ENCODE results near the gene LYSMD2.
A peak's percentile ranks its signal among the peaks of the same experiment; 100 is the strongest.
"Not testable (repeated sequence)": the region's sequence is repeated elsewhere in the genome, so short reads cannot be mapped to it uniquely, and the experiment has no call there.

The LYSMD2 gene, protein sequence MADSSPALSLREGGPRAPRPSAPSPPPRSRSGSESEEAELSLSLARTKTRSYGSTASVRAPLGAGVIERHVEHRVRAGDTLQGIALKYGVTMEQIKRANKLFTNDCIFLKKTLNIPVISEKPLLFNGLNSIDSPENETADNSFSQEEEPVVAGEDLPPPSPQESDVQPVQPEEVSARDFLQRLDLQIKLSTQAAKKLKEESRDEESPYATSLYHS

GRCh38 chr15:51737522-51738305 is at the start of gene LYSMD2:
LYSMD2 (minus strand) TSS chr15:51737655; CDS start chr15:51737622, 33 bp downstream.
- intact Hi-C loops (cut with DNase I) = loop anchor here (5.0 to 10.0 kb wide), 2 partner anchors 35 to 113 kb away; partner anchors contain the start of gene DMXL2
- peak in 40 of 42 donors; percentile 59 to 90 (median 77) for DNase-seq

GRCh38 chr15:51787130-51787529 is 49.7 kb upstream of the LYSMD2 start:
- DNase-seq; intact Hi-C loops (cut with DNase I): not testable (repeated sequence)

GRCh38 chr15:51783967-51784366 is 46.5 kb upstream of the LYSMD2 start:
- no peak for DNase-seq
- intact Hi-C loops (cut with DNase I) = no loop called here

DNA sequence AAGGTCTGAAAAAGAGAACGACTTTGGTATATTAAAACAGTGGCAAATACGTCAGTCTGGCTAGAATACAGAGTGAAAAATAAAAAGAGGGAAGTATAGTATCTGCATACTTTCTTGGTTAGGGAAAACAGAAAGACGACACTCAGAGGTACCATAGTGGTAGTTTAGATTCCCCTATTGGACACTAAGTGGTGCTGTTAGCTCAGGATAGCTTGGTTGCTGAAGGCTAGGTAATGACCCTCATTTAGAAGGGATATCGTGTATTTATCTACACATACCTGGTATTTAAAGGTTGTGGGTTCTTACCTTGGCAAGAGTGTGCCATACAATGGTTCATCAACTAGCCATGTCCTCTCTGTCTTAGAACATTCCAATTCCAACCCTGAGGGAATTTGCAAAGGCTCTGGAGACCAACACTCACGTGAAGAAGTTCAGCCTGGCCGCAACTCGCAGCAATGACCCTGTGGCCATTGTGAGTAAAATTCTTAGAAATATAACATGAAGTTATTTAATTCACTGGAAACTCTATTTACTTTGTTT is 45.0 kb upstream of the LYSMD2 start:
- intact Hi-C loops (cut with DNase I) = no loop called here
- no peak for DNase-seq

GRCh38 chr15:51781506-51781905 is 44.1 kb upstream of the LYSMD2 start:
- no peak for DNase-seq
- intact Hi-C loops (cut with DNase I) = no loop called here

- DNase-seq = peak in 7 of 42 donors; percentile 23 to 67 (median 38)
- intact Hi-C loops (cut with DNase I) = no loop called here
These were observed 43.2 kb upstream of the LYSMD2 start for GRCh38 chr15:51780636-51781035.

DNA sequence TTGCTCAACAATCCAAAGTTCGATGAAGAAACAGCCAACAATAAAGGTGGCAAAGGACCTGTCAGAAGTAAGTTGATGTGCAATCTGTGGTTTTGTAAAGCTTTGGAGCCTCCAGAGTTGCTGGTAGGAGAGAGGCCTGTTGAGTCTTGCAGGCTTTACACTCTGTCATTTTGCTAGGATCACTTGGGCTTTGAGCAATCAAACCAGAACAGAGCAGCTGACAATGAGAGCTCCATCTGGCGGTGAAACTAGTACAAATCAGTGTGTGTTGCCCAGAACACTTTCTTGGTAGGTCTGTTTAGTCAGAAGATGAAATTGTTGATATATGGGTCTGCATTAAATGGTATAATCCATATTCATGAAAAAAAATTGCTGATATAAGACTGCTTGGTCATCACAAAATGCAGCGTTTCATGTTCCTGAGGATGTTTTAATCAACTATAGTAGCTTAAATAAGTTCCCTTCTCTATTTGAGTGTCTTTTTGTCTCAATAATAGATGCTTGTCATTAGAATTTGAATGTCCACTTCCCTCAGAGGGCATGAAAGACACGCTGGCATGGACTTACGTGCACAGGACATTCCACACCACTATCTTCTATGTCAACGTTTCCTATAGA is 39.6 kb upstream of the LYSMD2 start:
- intact Hi-C loops (cut with DNase I) = loop anchor here (2.0 kb wide), 1 partner anchor 126 kb away; no protein-coding TSS in a partner anchor
- peak in 41 of 42 donors; percentile 46 to 92 (median 76) for DNase-seq

DNA sequence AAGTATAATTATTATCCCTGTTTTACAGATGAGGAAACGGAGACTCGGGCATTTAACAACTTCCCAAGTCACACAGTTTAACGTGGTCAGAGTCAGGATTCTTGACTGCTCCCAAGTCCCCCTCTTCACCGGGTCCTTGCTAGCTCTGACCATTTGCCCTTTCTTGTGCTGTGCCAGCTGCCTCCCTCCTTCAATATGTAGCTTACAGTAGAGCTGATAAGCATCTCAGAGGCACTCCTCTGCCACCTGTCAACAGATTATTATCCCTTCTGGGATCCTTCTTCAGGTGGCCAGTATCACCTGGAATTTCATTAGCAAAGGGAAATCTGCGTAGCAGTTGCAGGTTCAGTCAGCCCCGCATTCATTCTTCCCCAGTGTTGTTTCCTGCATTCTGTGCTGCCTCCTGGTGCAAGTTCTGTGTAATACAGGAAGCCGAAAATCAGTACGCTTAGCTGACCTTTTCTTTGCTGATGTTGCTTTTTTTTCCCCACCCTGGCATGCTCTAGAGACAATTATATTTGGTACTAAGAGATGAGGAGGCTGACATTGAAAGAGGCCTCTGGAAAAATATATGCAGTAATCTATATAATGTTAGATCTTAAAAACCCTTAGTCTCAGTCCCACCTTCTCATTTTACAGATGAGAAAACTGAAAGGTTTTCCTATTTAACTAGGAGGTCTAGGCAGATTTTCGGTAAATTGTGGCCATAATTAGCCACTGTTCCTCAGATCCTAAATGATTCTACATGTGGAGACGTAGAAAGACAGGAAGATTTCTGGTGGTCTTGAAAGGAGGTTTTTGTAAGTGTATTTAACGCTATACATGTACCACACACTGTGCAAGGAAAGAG is 38.7 kb upstream of the LYSMD2 start:
- intact Hi-C loops (cut with DNase I) = loop anchor here (2.0 kb wide), 1 partner anchor 125 kb away; no protein-coding TSS in a partner anchor
- peak in 37 of 42 donors; percentile 27 to 83 (median 61) for DNase-seq

GRCh38 chr15:51774916-51775315 is 37.5 kb upstream of the LYSMD2 start:
- no peak for DNase-seq
- intact Hi-C loops (cut with DNase I) = loop anchor here (5.0 kb wide), 1 partner anchor 38 kb away; the partner anchor contains the start of gene LYSMD2

- no peak for DNase-seq
- intact Hi-C loops (cut with DNase I) = loop anchor here (5.0 kb wide), 1 partner anchor 34 kb away; the partner anchor contains the start of gene LYSMD2
These were observed 34.3 kb upstream of the LYSMD2 start for GRCh38 chr15:51771773-51772172.

DNA sequence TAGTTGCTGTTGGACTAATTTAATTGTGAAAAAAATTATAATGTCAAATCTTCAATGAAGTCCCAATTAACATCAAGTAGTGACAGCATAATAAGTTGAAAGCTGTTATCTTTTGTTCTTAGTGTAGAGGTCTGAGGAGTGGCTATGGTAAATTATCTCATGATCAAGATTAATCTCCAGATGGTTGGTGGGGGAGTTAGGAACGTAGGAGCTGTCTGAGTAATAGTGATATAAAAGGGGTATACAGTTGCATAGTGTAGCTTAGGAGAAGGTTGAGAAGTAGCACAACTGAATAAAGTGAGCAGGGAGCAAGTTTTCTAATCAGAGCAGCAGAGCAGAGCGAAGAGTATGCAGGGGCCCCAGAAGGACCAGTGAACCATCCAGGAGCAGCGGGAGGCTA is 33.4 kb upstream of the LYSMD2 start:
- peak in 1 of 42 donors; percentile 43 for DNase-seq
- intact Hi-C loops (cut with DNase I) = loop anchor here (5.0 kb wide), 1 partner anchor 34 kb away; the partner anchor contains the start of gene LYSMD2

DNA sequence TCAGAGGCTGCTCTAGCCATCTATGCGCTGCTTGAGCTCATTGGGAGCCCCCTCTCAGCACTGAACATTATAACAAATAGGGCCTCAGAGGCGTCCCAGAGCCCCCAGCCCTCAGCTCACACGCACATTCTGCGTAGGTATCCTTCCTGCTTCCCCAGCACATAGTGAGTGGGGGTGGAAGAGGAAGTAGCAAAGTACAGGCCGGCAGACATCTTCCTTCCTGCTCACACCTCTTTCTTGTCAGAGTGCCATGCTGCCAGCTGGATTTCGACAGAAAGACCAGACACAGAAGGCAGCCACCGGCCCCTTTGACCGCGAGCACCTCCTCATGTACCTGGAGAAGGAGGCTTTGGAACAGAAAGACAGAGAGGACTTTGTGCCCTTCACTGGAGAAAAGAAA is 30.6 kb upstream of the LYSMD2 start:
- DNase-seq = peak in 3 of 42 donors; percentile 21 to 47 (median 35)
- intact Hi-C loops (cut with DNase I) = no loop called here

DNA sequence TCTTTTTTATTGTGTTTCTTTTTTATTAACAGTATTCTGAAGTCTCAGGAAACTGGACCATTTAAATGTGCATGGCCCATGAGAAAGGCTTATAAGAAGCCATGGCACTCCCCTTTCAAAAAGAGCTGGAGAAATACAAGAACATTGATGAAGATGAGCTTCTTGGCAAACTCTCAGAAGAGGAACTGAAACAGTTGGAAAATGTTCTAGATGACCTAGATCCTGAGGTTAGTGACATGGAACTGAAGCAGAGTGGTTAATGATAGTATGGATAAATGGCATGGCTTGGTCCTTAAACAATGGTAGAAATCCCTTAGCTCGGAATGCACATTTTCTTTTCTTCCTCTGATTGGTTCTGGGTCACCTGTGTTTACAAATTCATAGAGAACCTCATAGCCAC is 28.9 kb upstream of the LYSMD2 start:
- intact Hi-C loops (cut with DNase I) = no loop called here

DNA sequence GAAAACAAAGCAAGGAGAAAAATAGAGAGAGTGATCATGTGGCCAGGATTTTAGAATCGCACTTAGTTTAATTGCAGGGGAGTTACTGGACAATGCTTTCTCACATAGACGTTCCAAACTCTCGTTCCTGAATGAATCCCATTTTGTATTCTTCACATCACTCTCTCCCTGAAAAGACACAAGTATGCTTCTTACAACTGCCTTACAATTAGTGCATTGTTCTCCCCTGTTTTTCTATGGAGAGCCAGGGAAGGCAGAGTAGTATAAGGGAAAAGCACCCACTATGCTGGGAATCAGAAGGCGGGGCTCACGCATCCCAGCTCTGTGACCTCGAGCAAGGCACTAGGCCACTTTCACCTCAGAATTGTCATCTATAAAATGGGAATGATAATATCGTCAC is 28.3 kb upstream of the LYSMD2 start:
- DNase-seq = peak in 26 of 42 donors; percentile 20 to 80 (median 47)
- intact Hi-C loops (cut with DNase I) = no loop called here

More for the DNA sequence above, 28.9 kb upstream of the LYSMD2 start:
- DNase-seq = no peak

DNA sequence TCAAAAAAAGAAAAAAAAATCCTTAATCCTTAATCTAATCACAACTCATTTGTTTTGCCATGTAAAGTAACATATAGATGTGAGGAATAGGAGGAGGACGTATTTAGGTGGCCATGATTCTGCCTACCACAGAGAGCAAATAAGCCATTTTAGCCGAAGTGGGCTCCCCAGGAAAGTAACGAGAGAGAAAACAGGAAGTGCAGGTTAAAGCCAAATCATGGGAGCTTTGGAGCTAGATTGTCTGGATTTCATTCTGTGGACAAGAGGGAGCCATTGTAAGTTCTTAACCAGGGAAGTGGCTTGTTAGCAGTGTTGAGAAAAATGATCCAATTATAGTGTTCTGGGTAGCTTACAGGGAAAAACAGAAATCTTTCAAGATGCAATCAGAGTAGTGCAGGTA is 23.4 kb upstream of the LYSMD2 start:
- no peak for DNase-seq
- intact Hi-C loops (cut with DNase I) = no loop called here

DNA sequence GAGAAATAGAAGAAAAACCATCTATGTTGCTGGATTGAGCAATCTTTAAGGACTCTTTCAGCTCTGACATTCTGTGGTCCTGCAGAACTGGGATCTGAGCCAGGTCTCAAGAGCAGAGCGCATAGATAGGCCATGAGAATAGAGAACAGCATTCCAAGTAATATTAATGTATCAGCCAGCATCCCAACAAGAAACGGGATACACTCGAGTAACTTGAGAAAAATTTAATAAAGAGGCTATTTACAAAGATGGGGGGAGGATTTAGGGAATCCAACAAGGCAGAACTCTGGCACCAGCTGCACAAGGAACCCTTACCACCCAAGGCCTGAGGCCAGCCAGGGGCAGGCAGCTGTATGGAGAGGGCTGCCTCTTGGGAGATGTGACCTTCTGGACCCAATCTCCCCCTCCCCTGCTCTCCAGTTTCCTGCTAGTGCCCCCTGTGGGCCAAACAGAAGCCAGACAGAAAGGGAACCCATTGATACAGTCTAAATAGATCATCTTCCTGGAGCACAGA is 22.2 kb upstream of the LYSMD2 start:
- intact Hi-C loops (cut with DNase I) = no loop called here
- peak in 8 of 42 donors; percentile 31 to 63 (median 39) for DNase-seq

DNA sequence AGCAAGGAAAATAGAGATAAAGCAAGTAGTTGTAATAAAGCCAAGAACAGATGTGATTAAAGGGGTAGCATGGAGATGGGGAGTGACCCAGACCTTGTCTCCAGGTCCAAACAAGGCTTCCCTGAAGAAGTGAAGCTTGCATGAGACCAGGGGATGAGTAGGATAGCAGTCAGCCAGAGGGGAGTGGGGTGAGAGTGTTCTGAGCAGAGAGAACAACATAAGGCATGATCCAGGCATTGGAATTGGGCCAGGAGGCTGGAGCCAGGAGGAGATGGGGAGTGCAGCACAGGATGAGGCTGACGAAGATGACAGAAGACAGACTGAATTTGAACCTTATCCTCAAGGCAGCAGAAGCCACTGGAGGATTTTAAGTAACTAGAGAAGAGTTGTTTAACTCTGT is 21.2 kb upstream of the LYSMD2 start:
- DNase-seq = peak in 39 of 42 donors; percentile 20 to 90 (median 69)
- intact Hi-C loops (cut with DNase I) = no loop called here

GRCh38 chr15:51757450-51757849 is 20.0 kb upstream of the LYSMD2 start:
- DNase-seq = no peak
- intact Hi-C loops (cut with DNase I) = no loop called here
